ENCODE results near the gene CLCNKB. TPM values are rescaled to one million over a fixed set of nuclear protein-coding genes. Genes with fewer than 3 reads are reported as not detected.

CLCNKB gene
- total and polyA plus RNA-seq, 11 donors = 0.50 to 2.7 (median 1.5) TPM

DNA sequence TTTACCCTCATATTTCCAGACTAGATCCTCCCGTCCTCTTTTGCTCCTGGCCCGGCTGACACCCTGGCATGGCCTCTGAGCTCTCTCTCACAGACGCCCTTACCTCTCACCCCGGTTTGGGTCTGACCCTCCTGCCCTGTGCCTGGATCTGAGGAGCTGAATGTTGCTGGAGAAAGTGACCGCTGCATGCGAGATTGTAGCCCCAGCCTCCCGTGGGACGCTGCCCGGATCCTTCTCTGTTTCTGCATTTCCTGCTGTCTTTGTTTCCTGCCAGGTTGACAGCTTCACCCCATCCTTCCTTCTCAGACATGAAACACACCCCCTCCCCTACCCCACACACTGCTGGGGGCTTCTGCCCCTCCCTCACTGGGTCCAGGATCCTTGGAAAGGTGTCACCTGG lies 20.3 kb downstream of the CLCNKB start:
- H3K36me3 ChIP-seq = no peaks in the 10 kb centered on the region
- no peak overlapping the region for H3K27ac ChIP-seq
- intact Hi-C loops (cut with DNase I) = no loop called here

DNA sequence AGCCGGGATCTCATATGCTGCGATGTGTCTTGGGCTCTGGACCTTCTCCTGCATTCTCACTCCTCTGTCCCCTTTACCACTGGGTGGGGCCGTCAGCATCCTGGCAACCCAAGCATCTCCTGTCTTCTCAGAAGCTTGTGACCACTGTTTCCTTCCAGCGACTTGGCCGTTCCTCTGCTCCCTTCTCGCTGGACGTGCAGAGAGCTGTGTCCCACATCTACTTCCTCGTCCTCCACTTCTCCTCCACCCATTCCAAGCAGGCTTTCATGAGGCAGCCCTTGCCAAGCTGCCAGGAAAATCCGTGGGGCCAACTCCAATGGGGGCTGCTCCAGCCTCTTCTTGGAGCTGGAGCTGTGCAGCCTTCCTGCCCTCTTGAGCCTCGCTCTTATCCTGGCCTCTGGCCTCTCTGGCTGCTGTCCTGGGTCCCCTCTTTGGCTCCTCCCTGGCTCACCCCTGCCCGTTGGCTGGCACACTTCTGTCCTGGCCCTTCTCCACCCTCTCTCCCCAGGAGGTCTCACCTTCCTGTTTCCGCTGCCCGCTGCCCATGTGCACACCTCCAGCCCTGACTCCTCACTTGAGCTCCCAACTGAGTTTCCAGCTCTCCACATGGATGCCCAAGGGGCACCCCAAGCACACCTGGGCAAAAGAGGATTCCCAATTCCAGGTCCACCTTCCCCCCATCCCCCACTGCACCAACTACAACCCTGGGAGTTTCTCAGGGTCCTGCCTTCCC lies 21.1 kb downstream of the CLCNKB start:
- no peaks in the 10 kb centered on the region for H3K36me3 ChIP-seq
- H3K4me3 ChIP-seq = no peak overlapping the region
- ATAC-seq (no peak), DNase-seq (no peak)
- H3K27ac ChIP-seq = no peak overlapping the region
- H3K4me1 ChIP-seq = peaks cover 0 to 29% (median 18%) of the 10 kb centered on the region in 12 donors
- H3K9me3 ChIP-seq = no peaks in the 10 kb centered on the region
- no peak for TF ChIP-seq POLR2A (IDR thresholded peaks at IDR 0.05)
- intact Hi-C loops (cut with DNase I) = no loop called here
- WGBS, 4 donors = 47 to 60% (median 52%) methylated on average over 13 of the region's 13 CpGs
- no peaks in the 10 kb centered on the region for H3K27me3 ChIP-seq

More for the DNA sequence above, 20.3 kb downstream of the CLCNKB start:
- ATAC-seq (no peak), DNase-seq (no peak)
- Histone ChIP-seq H3K27me3 (no peaks in the 10 kb centered on the region), H3K4me3 (no peak overlapping the region), H3K4me1 (peaks cover 0 to 28% (median 17%) of the 10 kb centered on the region in 12 donors), H3K9me3 (no peaks in the 10 kb centered on the region)
- 50 to 56% (median 52%) methylated on average over 9 of the region's 9 CpGs for WGBS, 4 donors
- TF ChIP-seq POLR2A (IDR thresholded peaks at IDR 0.05) = no peak
- TF ChIP-seq, protein P1, sequence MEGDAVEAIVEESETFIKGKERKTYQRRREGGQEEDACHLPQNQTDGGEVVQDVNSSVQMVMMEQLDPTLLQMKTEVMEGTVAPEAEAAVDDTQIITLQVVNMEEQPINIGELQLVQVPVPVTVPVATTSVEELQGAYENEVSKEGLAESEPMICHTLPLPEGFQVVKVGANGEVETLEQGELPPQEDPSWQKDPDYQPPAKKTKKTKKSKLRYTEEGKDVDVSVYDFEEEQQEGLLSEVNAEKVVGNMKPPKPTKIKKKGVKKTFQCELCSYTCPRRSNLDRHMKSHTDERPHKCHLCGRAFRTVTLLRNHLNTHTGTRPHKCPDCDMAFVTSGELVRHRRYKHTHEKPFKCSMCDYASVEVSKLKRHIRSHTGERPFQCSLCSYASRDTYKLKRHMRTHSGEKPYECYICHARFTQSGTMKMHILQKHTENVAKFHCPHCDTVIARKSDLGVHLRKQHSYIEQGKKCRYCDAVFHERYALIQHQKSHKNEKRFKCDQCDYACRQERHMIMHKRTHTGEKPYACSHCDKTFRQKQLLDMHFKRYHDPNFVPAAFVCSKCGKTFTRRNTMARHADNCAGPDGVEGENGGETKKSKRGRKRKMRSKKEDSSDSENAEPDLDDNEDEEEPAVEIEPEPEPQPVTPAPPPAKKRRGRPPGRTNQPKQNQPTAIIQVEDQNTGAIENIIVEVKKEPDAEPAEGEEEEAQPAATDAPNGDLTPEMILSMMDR (IDR thresholded peaks at IDR 0.05) = no peak

DNA sequence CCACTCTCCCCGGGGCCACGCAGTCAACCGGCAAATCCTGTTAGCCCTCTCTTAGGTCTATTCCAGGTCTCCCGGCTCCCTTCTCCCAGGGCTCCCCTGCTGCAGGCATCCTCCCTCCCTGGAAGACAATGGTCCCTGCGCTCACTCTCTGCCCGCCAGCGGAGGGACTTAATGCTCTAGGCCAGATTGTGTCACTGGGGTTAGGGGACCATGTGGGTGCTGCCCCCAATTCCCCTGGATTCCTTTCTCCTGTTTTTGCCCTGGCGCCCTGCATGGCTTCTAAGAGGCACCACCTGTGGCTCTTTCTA lies 21.6 kb downstream of the CLCNKB start:
- no peak for ATAC-seq
- no peaks in the 10 kb centered on the region for H3K36me3 ChIP-seq
- intact Hi-C loops (cut with DNase I) = no loop called here
- H3K27ac ChIP-seq = no peak overlapping the region
- no peak for TF ChIP-seq POLR2A (IDR thresholded peaks at IDR 0.05)
- TF ChIP-seq, protein P1 (IDR thresholded peaks at IDR 0.05) = no peak
- no peaks in the 10 kb centered on the region for H3K27me3 ChIP-seq
- no peak for DNase-seq
- peaks cover 0 to 29% (median 18%) of the 10 kb centered on the region in 12 donors for H3K4me1 ChIP-seq
- H3K9me3 ChIP-seq = no peaks in the 10 kb centered on the region
- no peak overlapping the region for H3K4me3 ChIP-seq
- WGBS, 4 donors = 78 to 84% (median 80%) methylated on average over 7 to 8 of the region's 8 CpGs

DNA sequence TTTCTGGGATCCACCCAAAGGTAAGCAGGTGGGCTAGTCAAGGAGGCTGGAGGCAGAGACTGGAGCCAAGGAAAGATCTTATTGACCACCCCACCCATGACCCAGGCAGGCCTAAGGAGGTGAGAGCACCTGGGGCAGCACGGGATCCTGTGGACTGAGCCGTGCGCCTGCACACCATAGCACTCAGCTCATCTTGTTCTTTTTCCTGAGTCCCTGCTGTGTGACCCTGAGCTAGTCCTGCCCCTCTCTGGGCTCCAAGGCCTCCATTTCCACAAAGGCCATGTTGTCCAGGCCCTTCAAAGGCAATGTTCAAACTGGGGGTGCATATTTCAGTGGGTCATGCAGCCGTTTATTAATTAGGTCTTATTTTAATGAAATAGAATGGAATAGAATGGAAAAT lies 22.7 kb downstream of the CLCNKB start:
- ATAC-seq (no peak), DNase-seq (no peak)
- peaks cover 0 to 29% (median 18%) of the 10 kb centered on the region in 12 donors for H3K4me1 ChIP-seq
- no peak overlapping the region for H3K27ac ChIP-seq
- WGBS, 4 donors = 86 to 94% (median 91%) methylated on average over 4 of the region's 4 CpGs
- no peak overlapping the region for H3K4me3 ChIP-seq
- no peaks in the 10 kb centered on the region for H3K36me3 ChIP-seq
- H3K27me3 ChIP-seq = no peaks in the 10 kb centered on the region
- intact Hi-C loops (cut with DNase I) = no loop called here
- TF ChIP-seq, protein P1 (IDR thresholded peaks at IDR 0.05) = no peak
- no peak for TF ChIP-seq POLR2A (IDR thresholded peaks at IDR 0.05)
- H3K9me3 ChIP-seq = no peaks in the 10 kb centered on the region
